ENCODE results near the gene GAST. TPM values are rescaled to one million over a fixed set of nuclear protein-coding genes. Genes with fewer than 3 reads are reported as not detected.

The GAST gene
- total and polyA plus RNA-seq, 10 of the 15 experiments (the other 5 are each of a cell fraction or from before 2014, with no cell fraction given): not detected

DNA sequence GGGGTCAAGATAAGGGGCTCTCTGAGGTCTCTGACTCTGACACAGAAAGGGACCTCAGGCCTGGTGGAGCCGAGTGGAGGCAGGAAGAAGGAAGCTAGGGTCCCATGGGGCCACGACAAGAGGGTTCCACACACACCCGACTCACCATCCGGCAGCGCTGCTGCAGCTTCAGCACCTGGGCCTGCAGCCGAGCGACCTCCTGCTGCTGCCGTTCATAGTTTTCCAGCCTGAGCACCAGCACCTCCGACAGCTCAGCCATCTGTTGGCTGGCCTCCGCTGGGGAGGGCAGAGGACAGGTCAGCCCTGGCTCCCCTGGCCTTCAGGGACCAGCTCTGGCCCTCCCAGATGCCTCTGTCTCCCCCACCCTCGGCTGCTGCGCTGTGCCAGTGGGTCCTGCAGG lies 15.9 kb downstream of the GAST start:
- H3K4me2 ChIP-seq (ENCODE audit: control insufficient read depth, insufficient read depth): no peak overlapping the region
- WGBS (ENCODE audit: insufficient coverage, insufficient replicate concordance, low lambda C conversion rate, missing lambda C conversion rate): 9% methylated on average over 12 of the region's 12 CpGs
- ATAC-seq (no peak), FAIRE-seq (no peak), DNase-seq (ENCODE audit: low read depth, low spot score) (no peak)
- H3K27me3 ChIP-seq (replicated peaks in 1 of 2; ENCODE audit: control insufficient read depth in 2 of 2, insufficient read depth in 2 of 2, low read length in 1 of 2): peaks cover 0 to 6% of the 10 kb centered on the region in 2 experiments; a peak in 2 of 4 replicates
- ChIA-PET SMC1A (ENCODE audit: uncharacterized antibody, unreplicated experiment) (interaction anchor here (0.6 kb wide), 1 partner anchor 38 kb away, joined by 3 read pairs; no protein-coding TSS in a partner anchor), POLR2A (interaction anchor here (0.6 kb wide), 1 partner anchor 58 kb away, joined by 8 read pairs; no protein-coding TSS in a partner anchor), RAD21 (ENCODE audit: unreplicated experiment) (no interaction called here), CTCF (interaction anchor here (0.5 to 1.0 kb wide), 2 partner anchors 72 to 156 kb away, joined by 3 read pairs; no protein-coding TSS in a partner anchor)
- no peaks in the 10 kb centered on the region for H3K36me3 ChIP-seq (ENCODE audit: control insufficient read depth in 2 of 2, insufficient read depth in 2 of 2, low read length in 1 of 2)
- no peak overlapping the region for H3K4me3 ChIP-seq
- H3K9me3 ChIP-seq (replicated peaks; ENCODE audit: control insufficient read depth, insufficient read depth, low read length): no peaks in the 10 kb centered on the region
- H3K27ac ChIP-seq (ENCODE audit: control insufficient read depth, insufficient read depth): no peak overlapping the region
- H3K4me1 ChIP-seq (ENCODE audit: control insufficient read depth, insufficient read depth, low read length): no peaks in the 10 kb centered on the region
- in situ Hi-C loops (cut with MboI) (no loop called here), intact Hi-C loops (cut with micrococcal nuclease; ENCODE audit: unreplicated experiment) (no loop called here)
- TF ChIP-seq CBX3 (IDR thresholded peaks at IDR 0.05; ENCODE audit: borderline replicate concordance, low read depth) (no peak), NBN (IDR thresholded peaks at IDR 0.05) (no peak), NFIC (IDR thresholded peaks at IDR 0.05; ENCODE audit: low read depth, low read length) (no peak), CBFB (IDR thresholded peaks at IDR 0.05; ENCODE audit: low read depth) (no peak), POLR2AphosphoS5 (IDR thresholded peaks at IDR 0.05; ENCODE audit: low read length) (no peak), YY1 (IDR thresholded peaks at IDR 0.05; ENCODE audit: low read depth, low read length) (no peak)
- TF ChIP-seq, protein P1, sequence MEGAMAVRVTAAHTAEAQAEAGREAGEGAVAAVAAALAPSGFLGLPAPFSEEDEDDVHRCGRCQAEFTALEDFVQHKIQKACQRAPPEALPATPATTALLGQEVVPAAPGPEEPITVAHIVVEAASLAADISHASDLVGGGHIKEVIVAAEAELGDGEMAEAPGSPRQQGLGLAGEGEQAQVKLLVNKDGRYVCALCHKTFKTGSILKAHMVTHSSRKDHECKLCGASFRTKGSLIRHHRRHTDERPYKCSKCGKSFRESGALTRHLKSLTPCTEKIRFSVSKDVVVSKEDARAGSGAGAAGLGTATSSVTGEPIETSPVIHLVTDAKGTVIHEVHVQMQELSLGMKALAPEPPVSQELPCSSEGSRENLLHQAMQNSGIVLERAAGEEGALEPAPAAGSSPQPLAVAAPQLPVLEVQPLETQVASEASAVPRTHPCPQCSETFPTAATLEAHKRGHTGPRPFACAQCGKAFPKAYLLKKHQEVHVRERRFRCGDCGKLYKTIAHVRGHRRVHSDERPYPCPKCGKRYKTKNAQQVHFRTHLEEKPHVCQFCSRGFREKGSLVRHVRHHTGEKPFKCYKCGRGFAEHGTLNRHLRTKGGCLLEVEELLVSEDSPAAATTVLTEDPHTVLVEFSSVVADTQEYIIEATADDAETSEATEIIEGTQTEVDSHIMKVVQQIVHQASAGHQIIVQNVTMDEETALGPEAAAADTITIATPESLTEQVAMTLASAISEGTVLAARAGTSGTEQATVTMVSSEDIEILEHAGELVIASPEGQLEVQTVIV (IDR thresholded peaks at IDR 0.05; ENCODE audit: borderline replicate concordance, partially characterized antibody): no peak
- TF ChIP-seq, protein P2, sequence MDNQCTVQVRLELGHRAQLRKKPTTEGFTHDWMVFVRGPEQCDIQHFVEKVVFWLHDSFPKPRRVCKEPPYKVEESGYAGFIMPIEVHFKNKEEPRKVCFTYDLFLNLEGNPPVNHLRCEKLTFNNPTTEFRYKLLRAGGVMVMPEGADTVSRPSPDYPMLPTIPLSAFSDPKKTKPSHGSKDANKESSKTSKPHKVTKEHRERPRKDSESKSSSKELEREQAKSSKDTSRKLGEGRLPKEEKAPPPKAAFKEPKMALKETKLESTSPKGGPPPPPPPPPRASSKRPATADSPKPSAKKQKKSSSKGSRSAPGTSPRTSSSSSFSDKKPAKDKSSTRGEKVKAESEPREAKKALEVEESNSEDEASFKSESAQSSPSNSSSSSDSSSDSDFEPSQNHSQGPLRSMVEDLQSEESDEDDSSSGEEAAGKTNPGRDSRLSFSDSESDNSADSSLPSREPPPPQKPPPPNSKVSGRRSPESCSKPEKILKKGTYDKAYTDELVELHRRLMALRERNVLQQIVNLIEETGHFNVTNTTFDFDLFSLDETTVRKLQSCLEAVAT (IDR thresholded peaks at IDR 0.05): no peak
- no peaks in the 10 kb centered on the region for H3K79me2 ChIP-seq (ENCODE audit: control insufficient read depth, insufficient read depth, low read length)
- H4K20me1 ChIP-seq (ENCODE audit: control insufficient read depth, insufficient read depth): no peaks in the 10 kb centered on the region
- no peak overlapping the region for H3K9ac ChIP-seq (ENCODE audit: control insufficient read depth, insufficient read depth, low read length)
- no peak overlapping the region; the same call in 1 of the 2 replicates for H2AFZ ChIP-seq (ENCODE audit: control insufficient read depth, low read depth, low read length)
- BruUV-seq (replicated peaks): no TSS peak

Measured in GM12878 (cell line).